Activated T-cell treated with anti-CD3 and anti-CD28 coated beads, Interleukin-2, amount 50 U/mL, for 72 hours (primary cell): ENCODE measurements around the gene ATOH8. TPM values are rescaled to one million over a fixed set of nuclear protein-coding genes. Genes with fewer than 3 reads are reported as not detected.

ENCODE experiments used
- ATAC-seq, 2 donors: fragments of 150-1000 bp; cut with Tn5 transposase; replicated peaks in 1 of 2; 2 replicates each; pipeline ENCODE4 v1.10.0; 2021; ENCODE audit warnings: moderate library complexity in 2 of 2, mild to moderate bottlenecking in 1 of 2
- DNase-seq, 2 donors: peaks; one replicate each; pipeline ENCODE4 v3.0.0; 2021 to 2022; ENCODE audit warnings: mixed read lengths in 1 of 2
- H3K27ac Mint-ChIP-seq: one replicate; pipeline ENCODE4 v1.8.0; 2022; ENCODE audit warnings: mild to moderate bottlenecking, moderate library complexity, mixed read lengths
- H3K27me3 Mint-ChIP-seq: one replicate; pipeline ENCODE4 v1.8.0; 2022; ENCODE audit warnings: low read depth, mixed read lengths
- H3K36me3 Mint-ChIP-seq, 2 donors: one replicate each; pipeline ENCODE4 v1.8.0; 2022; ENCODE audit warnings: mixed read lengths in 2 of 2, mild to moderate bottlenecking in 1 of 2; ENCODE audit not compliant: insufficient read depth in 2 of 2
- H3K4me1 Mint-ChIP-seq: one replicate; pipeline ENCODE4 v1.8.0; 2022; ENCODE audit warnings: low read depth, mixed read lengths
- H3K4me3 Mint-ChIP-seq, 2 donors: one replicate each; pipeline ENCODE4 v1.8.0; 2022; ENCODE audit warnings: mild to moderate bottlenecking in 2 of 2, mixed read lengths in 2 of 2, moderate library complexity in 2 of 2
- H3K9me3 Mint-ChIP-seq, 2 donors: one replicate each; pipeline ENCODE4 v1.8.0; 2022; ENCODE audit warnings: mixed read lengths in 2 of 2
- total RNA-seq, 2 donors: library from RNA; stranded (reverse); gene quantifications; one replicate each; pipeline ENCODE4 v1.2.3, GENCODE V29; 2022

Gene ATOH8
- total RNA-seq, 2 donors from 2014 or later = not detected

GRCh38 chr2:85734942-85735608 lies 18.7 kb upstream of the ATOH8 start:
- Mint-ChIP-seq H3K27ac (no peak overlapping the region), H3K4me3 (no peak overlapping the region), H3K36me3 (no peaks in the 10 kb centered on the region), H3K4me1 (no peaks in the 10 kb centered on the region), H3K27me3 (no peaks in the 10 kb centered on the region), H3K9me3 (no peaks in the 10 kb centered on the region)
- ATAC-seq (no peak), DNase-seq (no peak)

DNA sequence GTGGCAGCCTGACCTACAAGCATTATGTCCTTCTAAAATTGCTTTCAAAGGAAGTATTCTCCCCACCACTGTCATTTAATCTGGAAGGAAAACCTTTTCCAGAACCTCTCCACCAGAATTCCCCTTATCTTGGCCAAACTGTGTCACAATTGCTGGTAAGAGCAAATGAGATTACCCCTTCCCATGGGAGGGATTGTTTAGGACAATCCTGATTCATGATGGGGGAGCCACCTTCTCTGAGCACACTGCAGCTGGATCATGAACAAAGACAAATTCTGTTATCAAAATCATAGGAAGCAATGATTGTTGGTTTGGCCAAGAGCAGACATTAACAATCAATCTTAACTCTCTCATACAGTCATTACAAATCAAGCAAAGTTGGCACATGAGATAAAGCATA lies 18.1 kb upstream of the ATOH8 start:
- Mint-ChIP-seq H3K9me3 (no peaks in the 10 kb centered on the region), H3K27ac (no peak overlapping the region), H3K4me1 (no peaks in the 10 kb centered on the region), H3K36me3 (no peaks in the 10 kb centered on the region), H3K4me3 (no peak overlapping the region), H3K27me3 (no peaks in the 10 kb centered on the region)
- no peak for ATAC-seq
- DNase-seq = no peak

GRCh38 chr2:85736456-85737355 lies 17.1 kb upstream of the ATOH8 start:
- Mint-ChIP-seq H3K36me3 (no peaks in the 10 kb centered on the region), H3K4me1 (no peaks in the 10 kb centered on the region), H3K27me3 (peaks cover 6% of the 10 kb centered on the region), H3K27ac (no peak overlapping the region), H3K9me3 (no peaks in the 10 kb centered on the region), H3K4me3 (no peak overlapping the region)
- no peak for DNase-seq
- ATAC-seq = no peak

DNA sequence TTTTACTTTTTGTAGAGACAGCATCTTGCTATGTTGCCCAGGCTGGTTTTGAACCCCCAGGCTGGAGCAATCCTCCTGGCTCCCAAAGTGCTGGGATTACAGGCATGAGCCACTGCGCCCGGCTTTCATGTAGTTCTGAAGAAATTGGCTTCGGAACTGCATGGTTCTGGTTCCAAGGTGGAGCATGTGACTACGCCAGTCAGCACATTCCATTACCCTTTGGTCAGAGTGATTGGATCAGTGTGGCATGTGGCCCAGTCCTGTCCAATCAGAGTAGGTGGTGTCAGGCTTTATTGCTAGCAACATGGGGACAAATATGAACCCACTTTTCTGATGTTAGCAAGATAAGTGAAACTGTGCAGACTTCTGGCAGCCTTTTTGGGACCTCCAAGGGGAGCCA lies 16.3 kb upstream of the ATOH8 start:
- Mint-ChIP-seq H3K4me3 (no peak overlapping the region), H3K27ac (no peak overlapping the region), H3K36me3 (no peaks in the 10 kb centered on the region), H3K4me1 (no peaks in the 10 kb centered on the region), H3K9me3 (no peaks in the 10 kb centered on the region), H3K27me3 (peaks cover 13% of the 10 kb centered on the region)
- ATAC-seq = no peak
- DNase-seq = no peak

DNA sequence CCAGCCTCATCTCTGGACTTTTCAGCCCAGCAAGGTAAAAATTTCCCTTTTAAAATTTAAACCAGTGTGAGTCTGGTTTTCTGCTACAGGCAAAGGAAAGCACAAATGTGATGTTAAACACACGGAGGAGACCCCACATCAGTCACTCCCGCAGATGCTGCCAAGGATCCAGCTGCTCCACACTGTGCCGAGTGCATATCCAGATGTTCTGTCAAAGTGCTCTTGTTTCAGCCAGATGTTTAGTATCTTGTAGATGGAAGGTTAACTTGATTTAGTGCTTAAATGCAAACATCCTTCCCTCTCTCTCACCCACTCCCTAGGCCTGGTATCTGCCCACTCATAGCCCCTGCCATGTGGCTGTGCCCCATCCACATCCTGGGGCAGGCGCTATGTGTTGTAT lies 15.8 kb upstream of the ATOH8 start:
- Mint-ChIP-seq H3K9me3 (no peaks in the 10 kb centered on the region), H3K36me3 (no peaks in the 10 kb centered on the region), H3K27me3 (peaks cover 18% of the 10 kb centered on the region), H3K4me1 (no peaks in the 10 kb centered on the region), H3K4me3 (no peak overlapping the region), H3K27ac (no peak overlapping the region)
- ATAC-seq (no peak), DNase-seq (no peak)

- Mint-ChIP-seq H3K4me1 (no peaks in the 10 kb centered on the region), H3K9me3 (no peaks in the 10 kb centered on the region), H3K36me3 (no peaks in the 10 kb centered on the region), H3K27me3 (peaks cover 33% of the 10 kb centered on the region), H3K27ac (no peak overlapping the region), H3K4me3 (no peak overlapping the region)
- DNase-seq (no peak), ATAC-seq (no peak)
Observed at GRCh38 chr2:85740193-85740592, 13.6 kb upstream of the ATOH8 start.

DNA sequence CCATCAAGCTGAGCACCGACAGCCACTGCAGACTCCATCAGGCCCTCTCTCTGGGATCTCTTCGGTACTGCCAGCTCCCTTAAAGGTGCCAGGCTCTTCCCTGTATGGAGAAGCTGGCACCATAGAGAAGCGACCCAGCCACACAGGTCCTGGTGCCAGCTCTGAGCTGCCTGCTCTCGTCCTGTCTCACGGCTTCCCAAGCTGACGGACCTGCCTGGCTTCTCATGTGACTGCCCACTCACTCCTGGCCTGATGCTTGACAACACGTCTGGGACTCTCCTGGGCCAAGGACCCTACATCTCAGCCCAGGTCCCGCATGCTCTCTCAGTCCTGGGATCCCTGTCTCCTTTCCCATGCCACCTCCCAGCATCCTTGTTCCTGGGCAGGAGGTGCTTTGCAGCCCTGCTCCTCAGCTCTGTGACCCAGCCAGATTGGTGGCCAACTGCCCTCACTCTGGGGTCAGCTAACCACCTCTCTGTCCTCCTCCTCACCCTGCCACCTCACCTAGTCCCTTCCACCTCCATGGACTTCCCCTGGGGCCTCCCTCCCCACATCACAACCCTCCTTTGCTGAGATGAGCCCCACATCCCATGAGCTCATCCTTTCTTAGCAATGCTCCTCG lies 12.5 kb upstream of the ATOH8 start:
- Mint-ChIP-seq H3K27me3 (peaks cover 44% of the 10 kb centered on the region), H3K9me3 (no peaks in the 10 kb centered on the region), H3K4me1 (no peaks in the 10 kb centered on the region), H3K27ac (no peak overlapping the region), H3K36me3 (no peaks in the 10 kb centered on the region), H3K4me3 (no peak overlapping the region)
- DNase-seq (no peak), ATAC-seq (no peak)

DNA sequence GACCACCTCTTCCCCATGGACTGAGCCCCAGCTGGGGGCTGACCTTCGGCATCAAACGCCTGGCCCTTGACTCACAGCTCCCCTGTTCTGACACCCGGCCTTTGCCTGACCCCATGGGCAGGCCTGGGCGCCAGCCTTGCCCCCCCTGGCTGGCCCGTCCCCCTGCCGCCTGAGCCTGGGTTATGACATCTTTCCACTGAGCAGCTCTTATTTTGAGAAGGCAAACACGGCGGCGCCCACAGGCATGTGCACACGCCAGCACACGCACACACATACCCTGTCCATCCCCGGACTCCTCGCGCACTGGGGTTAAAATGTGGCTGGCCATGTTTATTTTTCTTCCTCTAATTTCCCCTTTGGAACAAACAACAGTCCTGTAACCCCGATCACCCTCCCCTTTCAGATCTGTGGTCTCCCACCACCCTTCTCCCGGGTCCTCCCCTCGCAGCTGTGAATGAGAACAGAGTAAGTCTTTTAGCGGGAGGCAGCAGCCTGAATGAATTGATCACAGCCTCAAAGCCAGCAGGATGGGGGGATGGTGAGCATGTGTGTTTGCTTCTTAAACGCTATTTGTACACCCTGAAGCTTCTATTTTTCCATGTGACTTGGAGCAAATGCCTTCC lies 11.8 kb upstream of the ATOH8 start:
- no peaks in the 10 kb centered on the region for H3K36me3 Mint-ChIP-seq
- DNase-seq (no peak), ATAC-seq (no peak)
- no peaks in the 10 kb centered on the region for H3K9me3 Mint-ChIP-seq
- no peak overlapping the region for H3K4me3 Mint-ChIP-seq
- H3K27ac Mint-ChIP-seq = no peak overlapping the region
- H3K27me3 Mint-ChIP-seq = peaks cover 50% of the 10 kb centered on the region
- H3K4me1 Mint-ChIP-seq = no peaks in the 10 kb centered on the region

DNA sequence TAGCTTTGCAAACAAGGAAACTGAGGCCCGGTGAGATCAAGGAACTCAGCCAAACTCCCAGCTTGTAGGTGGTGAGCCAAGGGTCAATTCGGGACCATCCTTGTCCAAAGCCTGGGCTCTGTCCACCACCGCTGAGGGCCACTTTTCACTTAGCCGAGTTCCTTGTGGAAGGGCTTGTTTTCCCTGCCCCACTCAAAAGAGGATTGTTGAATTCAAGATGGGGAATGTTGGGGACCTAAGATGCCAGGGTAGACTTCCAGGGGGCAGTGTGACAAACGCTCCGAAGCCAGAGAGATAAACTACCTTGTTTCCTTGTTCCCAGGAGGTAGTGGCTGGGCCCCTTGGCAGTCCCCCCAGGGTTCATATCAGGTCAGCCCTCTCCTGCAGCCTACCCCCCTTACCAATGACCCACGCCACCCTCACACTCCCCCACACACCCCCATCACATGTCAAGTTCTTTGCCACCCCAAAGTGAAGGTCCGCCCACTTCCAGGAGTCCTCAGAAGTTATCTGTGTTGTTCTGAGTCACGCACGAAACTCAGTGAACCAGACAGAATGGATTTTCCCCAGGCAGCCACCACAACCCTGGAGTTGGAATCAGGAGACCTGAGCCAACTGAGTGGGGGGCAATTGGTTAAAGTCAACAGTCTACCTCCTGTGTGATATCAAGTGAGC lies 10.3 kb upstream of the ATOH8 start:
- no peak overlapping the region for H3K4me3 Mint-ChIP-seq
- no peak for ATAC-seq

GRCh38 chr2:85744055-85744454 lies 9.7 kb upstream of the ATOH8 start:
- H3K27ac Mint-ChIP-seq = no peak overlapping the region
- no peaks in the 10 kb centered on the region for H3K4me1 Mint-ChIP-seq
- H3K9me3 Mint-ChIP-seq = no peaks in the 10 kb centered on the region
- ATAC-seq (no peak), DNase-seq (no peak)
- no peaks in the 10 kb centered on the region for H3K36me3 Mint-ChIP-seq
- H3K4me3 Mint-ChIP-seq = no peak overlapping the region
- H3K27me3 Mint-ChIP-seq = peaks cover 58% of the 10 kb centered on the region

More for the DNA sequence above, 10.3 kb upstream of the ATOH8 start:
- peaks cover 58% of the 10 kb centered on the region for H3K27me3 Mint-ChIP-seq
- H3K36me3 Mint-ChIP-seq = no peaks in the 10 kb centered on the region
- no peak overlapping the region for H3K27ac Mint-ChIP-seq
- H3K9me3 Mint-ChIP-seq = no peaks in the 10 kb centered on the region
- no peaks in the 10 kb centered on the region for H3K4me1 Mint-ChIP-seq
- DNase-seq = no peak

DNA sequence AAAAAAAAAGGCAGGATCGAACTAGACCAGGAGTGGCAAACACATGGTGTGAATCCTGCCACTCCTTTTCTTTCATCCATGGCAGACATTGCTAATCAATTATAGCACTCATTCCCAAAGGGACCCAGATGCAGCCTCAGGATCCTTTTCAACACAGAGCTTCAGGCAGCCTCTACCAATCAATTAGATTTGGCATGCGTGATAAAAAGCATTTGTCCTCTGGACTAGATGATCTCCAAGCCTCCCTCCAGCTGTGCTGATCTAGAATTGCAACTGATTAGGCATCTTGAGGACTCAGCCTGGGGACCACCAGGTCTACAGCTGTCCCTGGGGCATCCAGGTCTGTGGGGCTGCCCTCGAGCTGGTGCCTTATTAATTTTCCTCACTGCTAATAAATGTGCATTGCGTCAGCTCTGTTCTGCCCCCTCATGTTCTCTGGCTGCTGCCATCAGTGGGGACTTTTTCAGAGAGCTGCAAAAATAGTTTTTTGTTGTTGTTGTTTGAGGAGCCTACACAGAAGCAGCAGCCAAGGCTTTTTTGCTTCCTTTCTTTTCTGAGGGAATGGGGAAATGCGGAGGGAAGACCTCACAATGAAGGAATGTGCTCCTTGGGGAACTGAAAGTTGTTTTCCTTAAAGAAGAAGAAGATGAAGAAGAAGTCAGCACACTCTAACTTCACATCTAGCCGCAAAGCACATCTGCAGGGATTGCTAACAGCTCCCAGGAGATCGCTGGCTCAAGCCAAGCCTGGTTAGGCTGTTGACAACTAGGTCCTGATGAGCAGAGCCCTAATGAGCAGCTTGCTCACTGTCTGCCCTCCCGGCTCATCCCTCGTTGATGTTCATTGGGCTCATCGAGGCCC lies 8.8 kb upstream of the ATOH8 start:
- H3K9me3 Mint-ChIP-seq = no peaks in the 10 kb centered on the region
- H3K4me1 Mint-ChIP-seq = no peaks in the 10 kb centered on the region
- no peak overlapping the region for H3K4me3 Mint-ChIP-seq
- DNase-seq (no peak), ATAC-seq (no peak)
- H3K27ac Mint-ChIP-seq = no peak overlapping the region
- H3K27me3 Mint-ChIP-seq = peaks cover 59% of the 10 kb centered on the region
- no peaks in the 10 kb centered on the region for H3K36me3 Mint-ChIP-seq

GRCh38 chr2:85745619-85746018 lies 8.2 kb upstream of the ATOH8 start:
- DNase-seq = no peak
- Mint-ChIP-seq H3K27ac (no peak overlapping the region), H3K4me1 (no peaks in the 10 kb centered on the region), H3K4me3 (no peak overlapping the region), H3K27me3 (peaks cover 64% of the 10 kb centered on the region), H3K9me3 (no peaks in the 10 kb centered on the region), H3K36me3 (no peaks in the 10 kb centered on the region)
- ATAC-seq = no peak
